Caco-2 (cell line): ENCODE results near the gene OMA1. TPM values are rescaled to one million over a fixed set of nuclear protein-coding genes. Genes with fewer than 3 reads are reported as not detected.

Source experiments
- Bru-seq: library from RNA; stranded (reverse); fragments of 400-500 nt; gene quantifications from one replicate; lab custom pipeline; 2021; lab: Mats Ljungman, UMichigan
- BruChase-seq, 2 experiments: library from RNA; stranded (reverse); fragments of 400-500 nt; gene quantifications; one replicate each; lab custom pipeline; 2021; lab: Mats Ljungman, UMichigan
- BruUV-seq: library from RNA; stranded (reverse); fragments of 400-500 nt; replicated peaks from 2 replicates; lab custom pipeline; 2021; lab: Mats Ljungman, UMichigan
- CTCF ChIA-PET: fragments of 300-600 bp; sonication (Branson Sonifier 250); formaldehyde crosslinking; loops from one replicate; lab custom pipeline; 2022; ENCODE audit warnings: antibody characterized with exemption; lab: Charles Lee
- POLR2A ChIA-PET: fragments of 300-600 bp; sonication (Branson Sonifier 250); formaldehyde crosslinking; loops from one replicate; lab custom pipeline; 2022; ENCODE audit warnings: antibody characterized with exemption; lab: Charles Lee
- DNase-seq, 2 experiments: peaks; one replicate each; pipeline versions ENCODE4 v3.0.0 to v3.0.0-alpha.2; 2020 to 2022
- H3K27me3 ChIP-seq: replicated peaks from 2 replicates; pipeline ENCODE4 v1.6.0; 2011; ENCODE audit warnings: low read length; ENCODE audit not compliant: control insufficient read depth, insufficient read depth
- H3K36me3 ChIP-seq: 2 replicates; pipeline ENCODE4 v1.5.1; 2011; ENCODE audit warnings: low read length; ENCODE audit not compliant: control insufficient read depth, insufficient read depth
- H3K4me1 ChIP-seq: fragments of 250-450 bp; sonication (Bioruptor Pico); 2 replicates; pipeline ENCODE4 v1.5.1; 2020; ENCODE audit warnings: mild to moderate bottlenecking
- H3K4me3 ChIP-seq: 2 replicates; pipeline ENCODE4 v1.5.1; 2011; ENCODE audit warnings: low read depth, mild to moderate bottlenecking, control low read depth, low read length
- H3K9me3 ChIP-seq: fragments of 250-450 bp; sonication (Bioruptor Pico); 2 replicates; pipeline ENCODE4 v1.5.1; 2020; ENCODE audit warnings: mild to moderate bottlenecking, moderate library complexity
- H3K27ac Mint-ChIP-seq: one replicate; pipeline ENCODE4 v1.8.0; 2022; ENCODE audit warnings: mixed read lengths; ENCODE audit not compliant: unreplicated experiment
- H3K27me3 Mint-ChIP-seq: one replicate; pipeline ENCODE4 v1.8.0; 2022; ENCODE audit warnings: mixed read lengths; ENCODE audit not compliant: insufficient read depth, unreplicated experiment
- H3K36me3 Mint-ChIP-seq: one replicate; pipeline ENCODE4 v1.8.0; 2022; ENCODE audit warnings: mild to moderate bottlenecking, mixed read lengths; ENCODE audit not compliant: insufficient read depth, unreplicated experiment
- H3K4me1 Mint-ChIP-seq: one replicate; pipeline ENCODE4 v1.8.0; 2022; ENCODE audit warnings: low read depth, mixed read lengths; ENCODE audit not compliant: unreplicated experiment
- H3K4me3 Mint-ChIP-seq: one replicate; pipeline ENCODE4 v1.8.0; 2022; ENCODE audit warnings: mild to moderate bottlenecking, moderate library complexity, mixed read lengths; ENCODE audit not compliant: unreplicated experiment
- H3K9me3 Mint-ChIP-seq: one replicate; pipeline ENCODE4 v1.8.0; 2022; ENCODE audit warnings: mixed read lengths; ENCODE audit not compliant: unreplicated experiment
- CTCF ChIP-seq, 2 experiments: fragments of 200-600 bp in 1 of 2; IDR thresholded peaks; 1 replicate in 1 of 2; 2 replicates in 1 of 2; pipeline versions ENCODE4 v1.5.1 to v1.8.0; 2011 to 2022; ENCODE audit warnings: antibody characterized with exemption in 1 of 2, control low read depth in 1 of 2, inconsistent platforms in 1 of 2, low read depth in 1 of 2, low read length in 1 of 2, mild to moderate bottlenecking in 1 of 2, moderate library complexity in 1 of 2; ENCODE audit not compliant: insufficient read depth in 1 of 2, severe bottlenecking in 1 of 2, unreplicated experiment in 1 of 2
- intact Hi-C: fragments of 100-400 bp; cut with micrococcal nuclease; formaldehyde crosslinking; loops from one replicate; pipeline ENCODE4 v1.10.0; 2022; ENCODE audit not compliant: unreplicated experiment
- long read RNA-seq: library from polyadenylated mRNA; stranded (forward); transcript quantifications from one replicate; pipeline ENCODE4 v2.0.0, GENCODE V29; 2022
- total RNA-seq: library from RNA; stranded (reverse); gene quantifications from 2 replicates; pipeline ENCODE4 v1.2.3, GENCODE V29; 2022

Gene OMA1
- total RNA-seq = 6.9 and 8.1 TPM in 2 replicates
- Bru-seq, nascent RNA = percentile 48 among the genes with signal in this experiment
- percentile 51 among the genes with signal in this experiment for BruChase-seq, experiment 1, labeled RNA remaining after a 2-hour chase
- BruChase-seq, experiment 2, labeled RNA remaining after a 6-hour chase = percentile 45 among the genes with signal in this experiment
- long read RNA-seq, partial matches to known transcripts = 0 of 11 reads
- long read RNA-seq, other reads (novel, unspliced or antisense) = 11 of 11 reads

- Mint-ChIP-seq H3K27me3 (no peaks in the 10 kb centered on the region), H3K9me3 (no peaks in the 10 kb centered on the region), H3K27ac (peak within 1 kb of the TSS; percentile 81), H3K4me1 (peaks cover 18% of the 10 kb centered on the region), H3K4me3 (peak within 1 kb of the TSS; percentile 78), H3K36me3 (peaks cover 6% of the 10 kb centered on the region)
- H3K36me3 ChIP-seq = no peaks in the 10 kb centered on the region
- no peaks in the 10 kb centered on the region for H3K27me3 ChIP-seq
- intact Hi-C loops = loop anchor here (1.0 to 2.0 kb wide), 5 partner anchors 30 to 534 kb away; partner anchors contain the start of gene TACSTD2
- peak; percentile 75 to 88 for TF ChIP-seq CTCF (IDR thresholded peaks at IDR 0.05; ENCODE audit: insufficient read depth in 1 of 2, low read depth in 1 of 2, low read length in 1 of 2, severe bottlenecking in 1 of 2, unreplicated experiment in 1 of 2)
- H3K4me3 ChIP-seq = peak within 1 kb of the TSS; percentile 51
- no TSS peak for BruUV-seq
- H3K9me3 ChIP-seq = no peaks in the 10 kb centered on the region
- ChIA-PET CTCF (interaction anchor here (0.6 to 0.8 kb wide), 3 partner anchors 105 to 481 kb away, joined by 4 to 6 read pairs (median 6); no protein-coding TSS in a partner anchor), POLR2A (interaction anchor here (0.5 to 0.6 kb wide), 2 partner anchors 31 to 999 kb away, joined by 3 to 4 read pairs; partner anchors contain the start of gene TACSTD2)
- DNase-seq = peak; percentile 95 to 96
- no peaks in the 10 kb centered on the region for H3K4me1 ChIP-seq
Measured at GRCh38 chr1:58546520-58547308, at the start of gene OMA1. Gene OMA1, minus strand, starts transcription at chr1:58546726. Its CDS starts 7,432 bp downstream, at chr1:58539294.

DNA sequence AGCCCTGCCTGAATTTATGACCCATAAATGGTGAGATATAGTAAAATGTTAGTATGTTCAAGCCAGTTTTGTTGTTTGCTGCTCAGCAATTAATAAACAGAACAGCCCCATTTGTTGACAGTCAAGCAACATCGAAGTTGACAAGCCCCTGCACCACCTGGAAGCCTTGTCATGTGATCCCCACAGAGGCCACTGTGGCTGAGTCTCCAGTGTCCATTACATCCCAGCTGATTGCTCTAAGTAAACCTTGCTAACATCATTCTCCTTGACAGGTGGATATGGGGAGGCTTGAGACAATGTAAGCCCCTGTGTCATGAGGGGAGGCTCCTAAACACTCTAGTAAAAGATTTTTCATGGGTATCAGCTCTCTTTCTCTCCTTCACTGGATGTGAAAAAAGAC is 48.0 kb upstream of the OMA1 start:
- H3K4me3 ChIP-seq = no peak overlapping the region
- Mint-ChIP-seq H3K36me3 (no peaks in the 10 kb centered on the region), H3K4me3 (no peak overlapping the region), H3K9me3 (peaks cover 7% of the 10 kb centered on the region), H3K27me3 (peaks cover 4% of the 10 kb centered on the region), H3K4me1 (no peaks in the 10 kb centered on the region), H3K27ac (no peak overlapping the region)
- no TSS peak for BruUV-seq
- CTCF ChIA-PET = no interaction called here
- H3K27me3 ChIP-seq = no peaks in the 10 kb centered on the region
- H3K4me1 ChIP-seq = no peaks in the 10 kb centered on the region
- intact Hi-C loops = no loop called here
- no peaks in the 10 kb centered on the region for H3K9me3 ChIP-seq
- no peaks in the 10 kb centered on the region for H3K36me3 ChIP-seq
- POLR2A ChIA-PET = no interaction called here
- TF ChIP-seq CTCF (IDR thresholded peaks at IDR 0.05; ENCODE audit: insufficient read depth in 1 of 2, low read depth in 1 of 2, low read length in 1 of 2, severe bottlenecking in 1 of 2, unreplicated experiment in 1 of 2) = no peak
- DNase-seq = no peak

DNA sequence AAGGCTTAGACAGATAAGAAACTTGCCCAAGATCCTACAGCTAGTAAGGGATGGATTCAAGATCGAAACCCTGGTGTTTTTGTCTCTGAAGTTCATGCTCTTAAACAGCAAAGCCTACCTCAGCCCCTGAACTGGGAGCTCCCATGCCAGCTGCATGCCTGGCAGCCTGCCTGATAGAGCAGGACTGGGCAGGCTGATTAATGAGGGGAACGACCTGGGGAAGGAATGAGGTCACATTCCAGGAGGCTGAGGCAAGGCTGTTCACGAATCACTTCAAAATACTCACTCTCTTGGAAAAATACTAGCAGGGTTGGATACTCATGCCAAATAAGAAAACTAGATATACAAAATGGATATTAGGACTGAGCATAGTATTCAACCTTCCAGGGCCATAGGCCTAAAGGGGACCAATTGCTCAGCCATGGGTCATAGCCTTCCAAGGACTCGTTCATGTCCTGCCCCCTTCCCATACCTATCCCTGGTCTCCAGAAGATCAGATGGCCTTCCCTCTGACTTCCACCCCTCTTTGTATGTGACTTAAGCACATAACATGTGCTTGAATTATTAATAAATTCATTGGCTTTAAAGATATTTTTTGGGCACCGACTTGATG is 46.1 kb upstream of the OMA1 start:
- CTCF ChIA-PET = no interaction called here

More for the DNA sequence above, 46.1 kb upstream of the OMA1 start:
- H3K27ac Mint-ChIP-seq = no peak overlapping the region
- no peak for DNase-seq
- no TSS peak for BruUV-seq
- POLR2A ChIA-PET = no interaction called here
- H3K4me3 Mint-ChIP-seq = no peak overlapping the region
- H3K4me1 ChIP-seq = no peaks in the 10 kb centered on the region
- H3K36me3 Mint-ChIP-seq = no peaks in the 10 kb centered on the region
- TF ChIP-seq CTCF (IDR thresholded peaks at IDR 0.05; ENCODE audit: insufficient read depth in 1 of 2, low read depth in 1 of 2, low read length in 1 of 2, severe bottlenecking in 1 of 2, unreplicated experiment in 1 of 2) = no peak
- no peaks in the 10 kb centered on the region for H3K27me3 ChIP-seq
- H3K27me3 Mint-ChIP-seq = no peaks in the 10 kb centered on the region
- H3K4me1 Mint-ChIP-seq = no peaks in the 10 kb centered on the region
- no peak overlapping the region for H3K4me3 ChIP-seq
- H3K9me3 Mint-ChIP-seq = no peaks in the 10 kb centered on the region
- H3K9me3 ChIP-seq = no peaks in the 10 kb centered on the region
- intact Hi-C loops = no loop called here
- no peaks in the 10 kb centered on the region for H3K36me3 ChIP-seq
